OCI-LY1 (cell line): Measurements from ENCODE around the gene DENND4B.
"Not testable (repeated sequence)": the region's sequence is repeated elsewhere in the genome, so short reads cannot be mapped to it uniquely, and the experiment has no call there.

Experiments used
- H2AFZ ChIP-seq: fragments of 200-600 bp; sonication (generic), shearing (Covaris generic); 2 replicates; pipeline ENCODE4 v1.6.0; 2014; ENCODE audit warnings: antibody characterized with exemption, mild to moderate bottlenecking, low read length
- H3F3A ChIP-seq: fragments of 200-600 bp; sonication (generic), shearing (Covaris generic); 2 replicates; pipeline ENCODE4 v1.6.0; 2014; ENCODE audit warnings: mild to moderate bottlenecking, antibody characterized with exemption, low read length, moderate library complexity; ENCODE audit not compliant: insufficient read depth
- H3K27ac ChIP-seq: fragments of 200-600 bp; sonication (generic); 2 replicates; pipeline ENCODE4 v1.5.1; 2014; ENCODE audit warnings: low read length, mixed run types, mild to moderate bottlenecking, low read depth; ENCODE audit not compliant: poor library complexity, severe bottlenecking
- H3K27me3 ChIP-seq: fragments of 200-600 bp; sonication (generic); 2 replicates; pipeline ENCODE4 v1.6.0; 2014; ENCODE audit warnings: antibody characterized with exemption, mild to moderate bottlenecking, low read length, moderate library complexity; ENCODE audit not compliant: insufficient read depth
- H3K36me3 ChIP-seq: fragments of 200-600 bp; sonication (generic); 2 replicates; pipeline ENCODE4 v1.6.1; 2014; ENCODE audit warnings: mild to moderate bottlenecking, antibody characterized with exemption, low read length, moderate library complexity, mixed read lengths; ENCODE audit not compliant: insufficient read depth
- H3K4me1 ChIP-seq: fragments of 200-600 bp; sonication (generic); 2 replicates; pipeline ENCODE4 v1.5.1; 2014; ENCODE audit warnings: mild to moderate bottlenecking, low read length, moderate library complexity; ENCODE audit not compliant: insufficient read depth, severe bottlenecking
- H3K4me2 ChIP-seq: fragments of 200-600 bp; sonication (generic), shearing (Covaris generic); 2 replicates; pipeline ENCODE4 v1.6.1; 2014; ENCODE audit warnings: low read length
- H3K4me3 ChIP-seq: fragments of 200-600 bp; sonication (generic); 2 replicates; pipeline ENCODE4 v1.5.1; 2014; ENCODE audit warnings: low read length, low read depth, mild to moderate bottlenecking, mixed read lengths; ENCODE audit not compliant: poor library complexity, severe bottlenecking
- H3K79me2 ChIP-seq: fragments of 200-600 bp; shearing (Covaris generic); 2 replicates; pipeline ENCODE4 v1.6.1; 2016; ENCODE audit warnings: mixed run types, low read length, mixed read lengths; ENCODE audit not compliant: insufficient read depth
- H3K9ac ChIP-seq: fragments of 200-600 bp; sonication (generic), shearing (Covaris generic); 2 replicates; pipeline ENCODE4 v1.6.1; 2014; ENCODE audit warnings: mild to moderate bottlenecking, low read length, mixed read lengths
- H3K9me2 ChIP-seq: fragments of 200-600 bp; sonication (generic), shearing (Covaris generic); 2 replicates; pipeline ENCODE4 v1.6.1; 2014; ENCODE audit warnings: low read depth, mild to moderate bottlenecking, low read length, mixed read lengths
- H3K9me3 ChIP-seq: fragments of 200-600 bp; shearing (Covaris generic); 2 replicates; pipeline ENCODE4 v1.6.1; 2014; ENCODE audit warnings: low read length, mixed read lengths
- H4K20me1 ChIP-seq: fragments of 200-600 bp; sonication (generic), shearing (Covaris generic); 2 replicates; pipeline ENCODE4 v1.6.0; 2016; ENCODE audit warnings: mild to moderate bottlenecking, low read length; ENCODE audit not compliant: insufficient read depth
- CTCF ChIP-seq: fragments of 200-600 bp; sonication (generic), shearing (Covaris generic); IDR thresholded peaks from 2 replicates; pipeline ENCODE4 v1.5.1; 2017; ENCODE audit warnings: mild to moderate bottlenecking, antibody characterized with exemption, low read length, moderate library complexity, mixed read lengths
- EZH2 ChIP-seq: fragments of 200-600 bp; sonication (generic), shearing (Covaris generic); IDR thresholded peaks from 2 replicates; pipeline ENCODE4 v1.8.0; 2017; ENCODE audit warnings: borderline replicate concordance, mixed run types, mild to moderate bottlenecking, antibody characterized with exemption, low read length, moderate library complexity, mixed read lengths

Gene DENND4B

GRCh38 chr1:153907134-153907533, 39.4 kb downstream of the DENND4B start:
- Histone ChIP-seq H3K79me2 (peaks cover 90% of the 10 kb centered on the region), H3K4me3 (no peak overlapping the region), H2AFZ (no peak overlapping the region), H3K4me1 (no peaks in the 10 kb centered on the region), H3K9me2 (no peaks in the 10 kb centered on the region), H3K27me3 (no peaks in the 10 kb centered on the region), H3F3A (no peaks in the 10 kb centered on the region), H3K4me2 (no peak overlapping the region), H4K20me1 (0 out of 2 replicates have a peak, but pooled peaks cover 5% of the 10 kb centered on the region), H3K9me3 (no peaks in the 10 kb centered on the region), H3K27ac (no peak overlapping the region), H3K36me3 (peaks cover 34% of the 10 kb centered on the region), H3K9ac (no peak overlapping the region)
- TF ChIP-seq CTCF = no peak
- TF ChIP-seq EZH2 = no peak

- Histone ChIP-seq H4K20me1 (0 out of 2 replicates have a peak, but pooled peaks cover 5% of the 10 kb centered on the region), H3K9me2 (no peaks in the 10 kb centered on the region), H3K4me2 (no peak overlapping the region), H3F3A (no peaks in the 10 kb centered on the region), H3K9me3 (no peaks in the 10 kb centered on the region), H3K4me3 (no peak overlapping the region), H3K36me3 (peaks cover 34% of the 10 kb centered on the region), H3K79me2 (peaks cover 85% of the 10 kb centered on the region), H2AFZ (no peak overlapping the region), H3K4me1 (no peaks in the 10 kb centered on the region), H3K27ac (no peak overlapping the region), H3K9ac (no peak overlapping the region), H3K27me3 (no peaks in the 10 kb centered on the region)
- TF ChIP-seq CTCF = no peak
- no peak for TF ChIP-seq EZH2
Observed at GRCh38 chr1:153906396-153906795, 40.1 kb downstream of the DENND4B start.

GRCh38 chr1:153905908-153906307, 40.6 kb downstream of the DENND4B start:
- not testable (repeated sequence) for H4K20me1 ChIP-seq

GRCh38 chr1:153903841-153904455, 42.6 kb downstream of the DENND4B start:
- no peaks in the 10 kb centered on the region for H3K9me3 ChIP-seq
- H3K36me3 ChIP-seq = peaks cover 40% of the 10 kb centered on the region
- H3K79me2 ChIP-seq = peaks cover 92% of the 10 kb centered on the region
- no peak overlapping the region for H3K27ac ChIP-seq
- H3K27me3 ChIP-seq = no peaks in the 10 kb centered on the region
- H3K4me3 ChIP-seq = no peak overlapping the region
- no peak overlapping the region for H3K4me2 ChIP-seq
- no peak for TF ChIP-seq CTCF
- TF ChIP-seq EZH2 = no peak
- no peak overlapping the region for H2AFZ ChIP-seq
- H4K20me1 ChIP-seq = 0 out of 2 replicates have a peak, but pooled peaks cover 5% of the 10 kb centered on the region
- no peaks in the 10 kb centered on the region for H3K9me2 ChIP-seq
- no peaks in the 10 kb centered on the region for H3F3A ChIP-seq
- H3K4me1 ChIP-seq = no peaks in the 10 kb centered on the region
- no peak overlapping the region for H3K9ac ChIP-seq

More at GRCh38 chr1:153905908-153906307, 40.6 kb downstream of the DENND4B start:
- H3K4me1 ChIP-seq, H3K27ac ChIP-seq, H3K4me3 ChIP-seq, H2AFZ ChIP-seq, H3K27me3 ChIP-seq, H3K4me2 ChIP-seq, H3K9ac ChIP-seq, H3F3A ChIP-seq, H3K9me3 ChIP-seq, H3K9me2 ChIP-seq: not testable (repeated sequence)
- peaks cover 36% of the 10 kb centered on the region for H3K36me3 ChIP-seq
- peaks cover 85% of the 10 kb centered on the region for H3K79me2 ChIP-seq
